Astrocyte (in vitro differentiated cells and primary cell): ENCODE data around the gene SLIT3. TPM values are rescaled to one million over a fixed set of nuclear protein-coding genes. Genes with fewer than 3 reads are reported as not detected.

Experiments
- DNase-seq: peaks from one replicate; pipeline ENCODE4 v3.0.0-alpha.2; 2010; ENCODE audit warnings: low read depth
- FAIRE-seq: peaks from 2 replicates; lab custom pipeline; 2011; peaks lifted over from hg19 to GRCh38; lab: Jason Lieb, UNC
- H2AFZ ChIP-seq: 2 replicates; pipeline ENCODE4 v1.6.0; 2012; ENCODE audit warnings: low read depth, low read length, inconsistent platforms
- H3K27ac ChIP-seq: 2 replicates; pipeline ENCODE4 v1.5.1; 2011; ENCODE audit warnings: low read depth, low read length, inconsistent platforms
- H3K27me3 ChIP-seq: 2 replicates; pipeline ENCODE4 v1.6.0; 2011; ENCODE audit warnings: low read length, inconsistent platforms; ENCODE audit not compliant: insufficient read depth
- H3K36me3 ChIP-seq: 2 replicates; pipeline ENCODE4 v1.5.1; 2011; ENCODE audit warnings: low read length, inconsistent platforms; ENCODE audit not compliant: insufficient read depth
- H3K4me1 ChIP-seq: 2 replicates; pipeline ENCODE4 v1.5.1; 2011; ENCODE audit warnings: low read length, inconsistent platforms; ENCODE audit not compliant: insufficient read depth
- H3K4me2 ChIP-seq: 2 replicates; pipeline ENCODE4 v1.6.0; 2012; ENCODE audit warnings: low read length, inconsistent platforms
- H3K4me3 ChIP-seq: 2 replicates; pipeline ENCODE4 v1.5.1; 2011; ENCODE audit warnings: low read depth, mild to moderate bottlenecking, low read length, inconsistent platforms; ENCODE audit not compliant: insufficient read depth
- H3K79me2 ChIP-seq: 2 replicates; pipeline ENCODE4 v1.6.0; 2012; ENCODE audit warnings: mild to moderate bottlenecking, low read length, inconsistent platforms; ENCODE audit not compliant: insufficient read depth
- H3K9ac ChIP-seq: 2 replicates; pipeline ENCODE4 v1.6.0; 2012; ENCODE audit warnings: mild to moderate bottlenecking, low read length, inconsistent platforms
- H3K9me3 ChIP-seq: 2 replicates; pipeline ENCODE4 v1.5.1; 2012; ENCODE audit warnings: low read depth, mild to moderate bottlenecking, low read length, inconsistent platforms; ENCODE audit not compliant: insufficient read depth
- H4K20me1 ChIP-seq: 2 replicates; pipeline ENCODE4 v1.6.0; 2012; ENCODE audit warnings: low read length, inconsistent platforms; ENCODE audit not compliant: insufficient read depth
- H3K27ac Mint-ChIP-seq: one replicate; pipeline ENCODE4 v1.8.0; 2021; ENCODE audit warnings: mild to moderate bottlenecking, mixed read lengths; ENCODE audit not compliant: unreplicated experiment
- H3K27me3 Mint-ChIP-seq: one replicate; pipeline ENCODE4 v1.8.0; 2021; ENCODE audit warnings: low read depth, mixed read lengths; ENCODE audit not compliant: unreplicated experiment
- H3K36me3 Mint-ChIP-seq: one replicate; pipeline ENCODE4 v1.8.0; 2021; ENCODE audit warnings: low read depth, mixed read lengths; ENCODE audit not compliant: unreplicated experiment
- H3K4me1 Mint-ChIP-seq: one replicate; pipeline ENCODE4 v1.8.0; 2021; ENCODE audit warnings: low read depth, mixed read lengths; ENCODE audit not compliant: unreplicated experiment
- H3K4me3 Mint-ChIP-seq: one replicate; pipeline ENCODE4 v1.8.0; 2021; ENCODE audit warnings: mild to moderate bottlenecking, moderate library complexity, mixed read lengths; ENCODE audit not compliant: unreplicated experiment
- H3K9me3 Mint-ChIP-seq: one replicate; pipeline ENCODE4 v1.8.0; 2021; ENCODE audit warnings: mild to moderate bottlenecking, mixed read lengths; ENCODE audit not compliant: unreplicated experiment
- CTCF ChIP-seq: IDR thresholded peaks from 2 replicates; pipeline ENCODE4 v1.5.1; 2011; ENCODE audit warnings: low read depth, mild to moderate bottlenecking, inconsistent platforms, low read length, moderate library complexity; ENCODE audit not compliant: insufficient read depth
- EZH2 ChIP-seq: IDR thresholded peaks from 2 replicates; pipeline ENCODE4 v1.6.1; 2012; ENCODE audit warnings: mild to moderate bottlenecking, low read length, inconsistent platforms; ENCODE audit not compliant: insufficient read depth
- total RNA-seq: library from RNA; stranded (reverse); gene quantifications from 2 replicates; pipeline ENCODE4 v1.2.1, GENCODE V29; 2021

The SLIT3 gene
- total RNA-seq, 1 donor from 2014 or later: 20.7 TPM

DNA sequence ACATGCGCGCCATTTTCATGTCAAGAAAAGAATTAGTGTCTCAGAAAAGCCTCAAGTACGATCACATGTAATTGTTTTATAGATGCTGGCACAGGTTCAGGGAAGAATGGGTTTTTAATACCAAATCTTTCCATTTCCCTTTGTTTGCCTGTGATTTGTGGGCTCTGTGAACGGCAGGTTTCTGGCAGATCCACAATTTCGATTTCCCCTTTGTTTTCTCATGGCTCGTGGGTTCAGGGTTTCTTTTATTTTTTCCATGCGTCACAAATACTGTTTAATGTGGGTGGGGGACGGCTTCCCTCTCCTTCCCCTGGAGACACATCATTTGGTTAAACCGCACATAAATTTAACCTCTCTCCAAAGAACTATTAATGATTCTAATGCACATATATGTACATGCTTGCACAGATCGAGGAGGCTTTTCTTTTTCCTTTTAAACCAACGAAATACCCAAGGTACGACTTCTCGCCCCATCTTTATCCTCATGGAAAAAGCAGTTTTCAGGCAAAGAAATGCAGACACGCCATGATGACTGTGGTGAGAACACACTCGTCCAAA, 195.9 kb downstream of the SLIT3 start:
- TF ChIP-seq EZH2 (no peak), CTCF (no peak)
- no peak overlapping the region for H3K9ac ChIP-seq
- peaks cover 25% of the 10 kb centered on the region for H3K9me3 Mint-ChIP-seq
- DNase-seq (no peak), FAIRE-seq (no peak)
- H3K79me2 ChIP-seq: no peaks in the 10 kb centered on the region
- H3K4me1 Mint-ChIP-seq: peaks cover 5% of the 10 kb centered on the region
- no peaks in the 10 kb centered on the region for H4K20me1 ChIP-seq
- H3K4me2 ChIP-seq: no peak overlapping the region
- H3K9me3 ChIP-seq: no peaks in the 10 kb centered on the region
- no peak overlapping the region for H3K27ac Mint-ChIP-seq
- H3K36me3 ChIP-seq: no peaks in the 10 kb centered on the region
- H3K4me3 ChIP-seq: no peak overlapping the region
- no peak overlapping the region for H2AFZ ChIP-seq
- no peak overlapping the region for H3K27ac ChIP-seq
- H3K4me1 ChIP-seq: peaks cover 4% of the 10 kb centered on the region
- H3K36me3 Mint-ChIP-seq: peaks cover 18% of the 10 kb centered on the region
- H3K27me3 Mint-ChIP-seq: peaks cover 7% of the 10 kb centered on the region
- no peak overlapping the region for H3K4me3 Mint-ChIP-seq
- no peaks in the 10 kb centered on the region for H3K27me3 ChIP-seq

DNA sequence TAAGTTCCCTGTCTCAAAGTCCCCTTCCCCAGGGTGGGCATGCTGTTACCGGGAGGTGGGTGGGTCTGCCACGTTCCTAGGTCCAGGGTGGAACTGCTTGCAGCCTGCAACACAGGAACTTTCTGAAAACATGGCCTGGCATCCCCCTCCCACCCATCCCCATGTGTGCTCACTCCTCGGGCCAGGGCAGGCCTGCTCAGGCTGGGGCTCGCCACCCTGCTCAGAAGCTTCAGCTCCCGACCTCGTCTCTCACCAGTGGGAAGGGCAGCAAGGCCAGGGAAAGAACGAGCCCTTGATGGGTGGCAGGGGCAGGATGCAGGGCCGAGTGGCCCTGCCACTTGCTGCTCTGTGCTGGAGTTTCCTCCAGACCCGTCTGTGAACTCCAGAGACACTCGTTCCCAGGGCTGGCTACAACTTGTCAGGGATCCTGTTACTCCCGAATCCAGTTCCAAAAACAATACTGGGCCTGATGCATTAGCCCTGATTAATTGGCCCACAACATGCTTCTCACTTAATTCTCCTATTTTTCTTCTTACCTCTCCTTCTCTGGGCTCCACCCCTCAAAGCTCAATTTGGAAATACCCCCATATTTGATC, 197.3 kb downstream of the SLIT3 start:
- H3K9me3 ChIP-seq: no peaks in the 10 kb centered on the region
- no peaks in the 10 kb centered on the region for H3K36me3 ChIP-seq
- Mint-ChIP-seq H3K4me3 (no peak overlapping the region), H3K27ac (no peak overlapping the region), H3K36me3 (peaks cover 10% of the 10 kb centered on the region), H3K27me3 (peaks cover 7% of the 10 kb centered on the region), H3K9me3 (peaks cover 15% of the 10 kb centered on the region), H3K4me1 (peaks cover 12% of the 10 kb centered on the region)
- FAIRE-seq (no peak), DNase-seq (no peak)
- H4K20me1 ChIP-seq: no peaks in the 10 kb centered on the region
- H3K4me1 ChIP-seq: peaks cover 4% of the 10 kb centered on the region
- TF ChIP-seq EZH2 (no peak), CTCF (no peak)
- no peak overlapping the region for H3K27ac ChIP-seq
- H3K4me3 ChIP-seq: no peak overlapping the region
- H2AFZ ChIP-seq: no peak overlapping the region
- H3K79me2 ChIP-seq: no peaks in the 10 kb centered on the region
- H3K27me3 ChIP-seq: no peaks in the 10 kb centered on the region
- H3K9ac ChIP-seq: no peak overlapping the region
- H3K4me2 ChIP-seq: no peak overlapping the region

DNA sequence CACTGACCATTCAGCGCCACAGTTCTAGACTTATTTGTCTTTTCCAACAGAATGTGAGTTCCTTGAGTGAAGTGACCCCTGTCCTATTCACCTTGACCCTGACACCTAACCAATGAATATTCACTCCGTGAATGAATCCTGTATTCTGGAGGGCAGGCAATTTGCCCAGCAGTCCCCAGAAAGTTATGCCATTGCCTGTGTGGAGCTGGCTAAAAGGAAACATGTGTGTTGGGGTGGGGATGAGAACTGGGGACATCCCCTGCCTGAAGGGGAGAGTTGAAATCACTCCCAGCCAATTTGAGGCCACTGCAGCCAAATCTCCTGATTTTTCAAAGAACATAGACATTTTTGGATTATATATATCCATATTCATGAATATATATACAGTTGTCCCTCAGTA, 199.0 kb downstream of the SLIT3 start:
- Histone ChIP-seq H2AFZ (no peak overlapping the region), H3K36me3 (no peaks in the 10 kb centered on the region), H3K4me3 (no peak overlapping the region), H3K4me1 (peaks cover 2% of the 10 kb centered on the region), H3K79me2 (no peaks in the 10 kb centered on the region), H3K4me2 (no peak overlapping the region), H3K27me3 (no peaks in the 10 kb centered on the region), H3K27ac (no peak overlapping the region), H4K20me1 (no peaks in the 10 kb centered on the region), H3K9me3 (no peaks in the 10 kb centered on the region), H3K9ac (no peak overlapping the region)
- Mint-ChIP-seq H3K27ac (no peak overlapping the region), H3K4me3 (no peak overlapping the region), H3K9me3 (peaks cover 7% of the 10 kb centered on the region), H3K36me3 (peaks cover 7% of the 10 kb centered on the region), H3K27me3 (peaks cover 7% of the 10 kb centered on the region), H3K4me1 (peaks cover 21% of the 10 kb centered on the region)
- FAIRE-seq (no peak), DNase-seq (no peak)
- TF ChIP-seq EZH2: no peak
